PC-9 (cell line): ENCODE data around the gene NFIA.

Experiments used
- EZH2 ChIP-seq: fragments of 200-600 bp; sonication (generic); IDR thresholded peaks from 2 replicates; pipeline ENCODE4 v1.8.0; 2017; ENCODE audit warnings: antibody characterized with exemption, low read depth
- TF ChIP-seq, protein P1 (sequence below): fragments of 200-600 bp; sonication (generic); conservative IDR thresholded peaks from 2 replicates; pipeline ENCODE4 v1.6.1; 2017; ENCODE audit warnings: mixed run types, antibody characterized with exemption, mild to moderate bottlenecking, moderate library complexity

DNA sequence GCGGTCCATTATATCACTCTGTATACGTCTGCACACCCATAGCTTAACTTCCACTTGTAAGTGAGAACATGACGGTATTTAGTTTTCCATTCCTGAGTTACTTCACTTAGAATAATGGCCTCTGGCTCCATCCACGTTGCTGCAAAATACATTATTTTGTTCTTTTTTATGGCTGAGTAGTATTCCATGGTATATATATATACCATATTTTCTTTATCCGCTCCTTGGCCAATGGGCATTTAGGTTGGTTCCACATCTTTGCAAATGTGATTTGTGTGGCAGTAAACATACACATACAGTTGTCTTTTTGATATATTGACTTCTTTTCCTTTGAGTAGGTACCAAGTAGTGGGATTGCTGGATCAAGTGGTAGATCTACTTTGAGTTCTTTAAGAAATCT lies 245.1 kb downstream of the NFIA start:
- TF ChIP-seq, protein P1, sequence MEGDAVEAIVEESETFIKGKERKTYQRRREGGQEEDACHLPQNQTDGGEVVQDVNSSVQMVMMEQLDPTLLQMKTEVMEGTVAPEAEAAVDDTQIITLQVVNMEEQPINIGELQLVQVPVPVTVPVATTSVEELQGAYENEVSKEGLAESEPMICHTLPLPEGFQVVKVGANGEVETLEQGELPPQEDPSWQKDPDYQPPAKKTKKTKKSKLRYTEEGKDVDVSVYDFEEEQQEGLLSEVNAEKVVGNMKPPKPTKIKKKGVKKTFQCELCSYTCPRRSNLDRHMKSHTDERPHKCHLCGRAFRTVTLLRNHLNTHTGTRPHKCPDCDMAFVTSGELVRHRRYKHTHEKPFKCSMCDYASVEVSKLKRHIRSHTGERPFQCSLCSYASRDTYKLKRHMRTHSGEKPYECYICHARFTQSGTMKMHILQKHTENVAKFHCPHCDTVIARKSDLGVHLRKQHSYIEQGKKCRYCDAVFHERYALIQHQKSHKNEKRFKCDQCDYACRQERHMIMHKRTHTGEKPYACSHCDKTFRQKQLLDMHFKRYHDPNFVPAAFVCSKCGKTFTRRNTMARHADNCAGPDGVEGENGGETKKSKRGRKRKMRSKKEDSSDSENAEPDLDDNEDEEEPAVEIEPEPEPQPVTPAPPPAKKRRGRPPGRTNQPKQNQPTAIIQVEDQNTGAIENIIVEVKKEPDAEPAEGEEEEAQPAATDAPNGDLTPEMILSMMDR: no peak
- no peak for TF ChIP-seq EZH2
